Astrocyte (in vitro differentiated cells and primary cell): ENCODE measurements around the gene TULP4. TPM values are rescaled to one million over a fixed set of nuclear protein-coding genes. Genes with fewer than 3 reads are reported as not detected.

Source experiments
- DNase-seq: peaks from one replicate; pipeline ENCODE4 v3.0.0-alpha.2; 2010; ENCODE audit warnings: low read depth
- FAIRE-seq: peaks from 2 replicates; lab custom pipeline; 2011; peaks lifted over from hg19 to GRCh38; lab: Jason Lieb, UNC
- H2AFZ ChIP-seq: 2 replicates; pipeline ENCODE4 v1.6.0; 2012; ENCODE audit warnings: low read depth, low read length, inconsistent platforms
- H3K27ac ChIP-seq: 2 replicates; pipeline ENCODE4 v1.5.1; 2011; ENCODE audit warnings: low read depth, low read length, inconsistent platforms
- H3K27me3 ChIP-seq: 2 replicates; pipeline ENCODE4 v1.6.0; 2011; ENCODE audit warnings: low read length, inconsistent platforms; ENCODE audit not compliant: insufficient read depth
- H3K36me3 ChIP-seq: 2 replicates; pipeline ENCODE4 v1.5.1; 2011; ENCODE audit warnings: low read length, inconsistent platforms; ENCODE audit not compliant: insufficient read depth
- H3K4me1 ChIP-seq: 2 replicates; pipeline ENCODE4 v1.5.1; 2011; ENCODE audit warnings: low read length, inconsistent platforms; ENCODE audit not compliant: insufficient read depth
- H3K4me2 ChIP-seq: 2 replicates; pipeline ENCODE4 v1.6.0; 2012; ENCODE audit warnings: low read length, inconsistent platforms
- H3K4me3 ChIP-seq: 2 replicates; pipeline ENCODE4 v1.5.1; 2011; ENCODE audit warnings: low read depth, mild to moderate bottlenecking, low read length, inconsistent platforms; ENCODE audit not compliant: insufficient read depth
- H3K79me2 ChIP-seq: 2 replicates; pipeline ENCODE4 v1.6.0; 2012; ENCODE audit warnings: mild to moderate bottlenecking, low read length, inconsistent platforms; ENCODE audit not compliant: insufficient read depth
- H3K9ac ChIP-seq: 2 replicates; pipeline ENCODE4 v1.6.0; 2012; ENCODE audit warnings: mild to moderate bottlenecking, low read length, inconsistent platforms
- H3K9me3 ChIP-seq: 2 replicates; pipeline ENCODE4 v1.5.1; 2012; ENCODE audit warnings: low read depth, mild to moderate bottlenecking, low read length, inconsistent platforms; ENCODE audit not compliant: insufficient read depth
- H4K20me1 ChIP-seq: 2 replicates; pipeline ENCODE4 v1.6.0; 2012; ENCODE audit warnings: low read length, inconsistent platforms; ENCODE audit not compliant: insufficient read depth
- H3K27ac Mint-ChIP-seq: one replicate; pipeline ENCODE4 v1.8.0; 2021; ENCODE audit warnings: mild to moderate bottlenecking, mixed read lengths; ENCODE audit not compliant: unreplicated experiment
- H3K27me3 Mint-ChIP-seq: one replicate; pipeline ENCODE4 v1.8.0; 2021; ENCODE audit warnings: low read depth, mixed read lengths; ENCODE audit not compliant: unreplicated experiment
- H3K36me3 Mint-ChIP-seq: one replicate; pipeline ENCODE4 v1.8.0; 2021; ENCODE audit warnings: low read depth, mixed read lengths; ENCODE audit not compliant: unreplicated experiment
- H3K4me1 Mint-ChIP-seq: one replicate; pipeline ENCODE4 v1.8.0; 2021; ENCODE audit warnings: low read depth, mixed read lengths; ENCODE audit not compliant: unreplicated experiment
- H3K4me3 Mint-ChIP-seq: one replicate; pipeline ENCODE4 v1.8.0; 2021; ENCODE audit warnings: mild to moderate bottlenecking, moderate library complexity, mixed read lengths; ENCODE audit not compliant: unreplicated experiment
- H3K9me3 Mint-ChIP-seq: one replicate; pipeline ENCODE4 v1.8.0; 2021; ENCODE audit warnings: mild to moderate bottlenecking, mixed read lengths; ENCODE audit not compliant: unreplicated experiment
- EZH2 ChIP-seq: IDR thresholded peaks from 2 replicates; pipeline ENCODE4 v1.6.1; 2012; ENCODE audit warnings: mild to moderate bottlenecking, low read length, inconsistent platforms; ENCODE audit not compliant: insufficient read depth
- total RNA-seq: library from RNA; stranded (reverse); gene quantifications from 2 replicates; pipeline ENCODE4 v1.2.1, GENCODE V29; 2021
- TF ChIP-seq, protein P1 (sequence below): IDR thresholded peaks from 2 replicates; pipeline ENCODE4 v1.5.1; 2011; ENCODE audit warnings: low read depth, mild to moderate bottlenecking, inconsistent platforms, low read length, moderate library complexity; ENCODE audit not compliant: insufficient read depth

Gene TULP4
- total RNA-seq, 1 donor from 2014 or later: 91.2 TPM

DNA sequence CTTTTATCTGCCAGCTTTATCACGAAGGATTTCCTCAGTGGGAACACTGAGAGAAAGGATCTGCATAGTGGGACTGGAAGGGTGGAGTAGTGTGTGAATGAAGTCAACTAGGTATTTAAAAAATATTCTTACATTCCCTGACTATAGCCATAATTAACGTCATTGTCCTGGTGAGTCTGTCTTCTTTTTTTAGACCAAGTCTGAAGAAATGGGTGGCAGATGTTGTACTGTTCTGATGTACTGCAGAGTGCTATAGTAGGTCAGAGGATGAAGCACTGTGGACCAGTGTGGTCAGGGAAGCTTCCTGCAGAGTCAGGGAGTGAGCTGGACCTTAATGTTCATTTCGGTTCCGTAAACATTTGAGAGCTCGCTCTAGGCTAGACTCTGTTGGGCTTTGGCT lies 11.9 kb downstream of the TULP4 start:
- Histone ChIP-seq H3K4me3 (no peak overlapping the region), H3K9me3 (no peaks in the 10 kb centered on the region), H3K79me2 (peaks cover 76% of the 10 kb centered on the region), H4K20me1 (peaks cover 69% of the 10 kb centered on the region), H3K4me1 (peaks cover 15% of the 10 kb centered on the region), H3K4me2 (no peak overlapping the region), H3K27me3 (no peaks in the 10 kb centered on the region), H3K36me3 (no peaks in the 10 kb centered on the region), H2AFZ (no peak overlapping the region), H3K27ac (no peak overlapping the region), H3K9ac (no peak overlapping the region)
- FAIRE-seq (no peak), DNase-seq (no peak)
- H3K9me3 Mint-ChIP-seq: no peaks in the 10 kb centered on the region
- H3K36me3 Mint-ChIP-seq: peaks cover 10% of the 10 kb centered on the region
- no peak overlapping the region for H3K4me3 Mint-ChIP-seq
- H3K27me3 Mint-ChIP-seq: no peaks in the 10 kb centered on the region
- no peak overlapping the region for H3K27ac Mint-ChIP-seq
- H3K4me1 Mint-ChIP-seq: peaks cover 19% of the 10 kb centered on the region
- no peak for TF ChIP-seq EZH2
- TF ChIP-seq, protein P1, sequence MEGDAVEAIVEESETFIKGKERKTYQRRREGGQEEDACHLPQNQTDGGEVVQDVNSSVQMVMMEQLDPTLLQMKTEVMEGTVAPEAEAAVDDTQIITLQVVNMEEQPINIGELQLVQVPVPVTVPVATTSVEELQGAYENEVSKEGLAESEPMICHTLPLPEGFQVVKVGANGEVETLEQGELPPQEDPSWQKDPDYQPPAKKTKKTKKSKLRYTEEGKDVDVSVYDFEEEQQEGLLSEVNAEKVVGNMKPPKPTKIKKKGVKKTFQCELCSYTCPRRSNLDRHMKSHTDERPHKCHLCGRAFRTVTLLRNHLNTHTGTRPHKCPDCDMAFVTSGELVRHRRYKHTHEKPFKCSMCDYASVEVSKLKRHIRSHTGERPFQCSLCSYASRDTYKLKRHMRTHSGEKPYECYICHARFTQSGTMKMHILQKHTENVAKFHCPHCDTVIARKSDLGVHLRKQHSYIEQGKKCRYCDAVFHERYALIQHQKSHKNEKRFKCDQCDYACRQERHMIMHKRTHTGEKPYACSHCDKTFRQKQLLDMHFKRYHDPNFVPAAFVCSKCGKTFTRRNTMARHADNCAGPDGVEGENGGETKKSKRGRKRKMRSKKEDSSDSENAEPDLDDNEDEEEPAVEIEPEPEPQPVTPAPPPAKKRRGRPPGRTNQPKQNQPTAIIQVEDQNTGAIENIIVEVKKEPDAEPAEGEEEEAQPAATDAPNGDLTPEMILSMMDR: no peak

DNA sequence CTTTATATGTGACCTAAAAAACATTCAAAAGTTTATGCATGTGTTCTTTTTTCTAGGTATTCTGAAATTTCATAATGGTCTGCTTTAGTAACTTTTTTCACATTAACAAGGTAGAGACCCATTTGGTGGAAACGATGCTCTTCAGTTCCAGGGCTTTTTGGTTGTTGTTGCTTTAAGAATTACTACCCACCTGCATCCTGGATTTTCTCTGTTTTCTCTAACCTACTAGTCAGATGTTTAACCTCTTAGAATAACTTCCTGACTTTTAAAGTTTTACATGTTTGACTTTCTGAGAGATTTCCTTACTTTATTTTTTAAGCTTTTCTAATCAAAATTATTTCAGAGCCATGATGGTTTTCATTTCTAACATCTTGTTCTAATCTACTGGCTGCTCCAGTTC lies 14.9 kb downstream of the TULP4 start:
- no peak overlapping the region for H3K27ac ChIP-seq
- no peak overlapping the region for H2AFZ ChIP-seq
- H3K4me1 Mint-ChIP-seq: peaks cover 17% of the 10 kb centered on the region
- no peaks in the 10 kb centered on the region for H3K9me3 ChIP-seq
- TF ChIP-seq, protein P1: no peak
- TF ChIP-seq EZH2: no peak
- H3K4me1 ChIP-seq: peaks cover 10% of the 10 kb centered on the region
- H3K4me3 ChIP-seq: no peak overlapping the region
- no peak overlapping the region for H3K27ac Mint-ChIP-seq
- H3K36me3 ChIP-seq: no peaks in the 10 kb centered on the region
- FAIRE-seq (no peak), DNase-seq (no peak)
- no peak overlapping the region for H3K4me3 Mint-ChIP-seq
- no peak overlapping the region for H3K9ac ChIP-seq
- no peaks in the 10 kb centered on the region for H3K27me3 ChIP-seq
- H3K4me2 ChIP-seq: no peak overlapping the region
- no peaks in the 10 kb centered on the region for H3K9me3 Mint-ChIP-seq
- H3K79me2 ChIP-seq: peaks cover 67% of the 10 kb centered on the region
- H3K27me3 Mint-ChIP-seq: no peaks in the 10 kb centered on the region
- H4K20me1 ChIP-seq: peaks cover 70% of the 10 kb centered on the region
- peaks cover 3% of the 10 kb centered on the region for H3K36me3 Mint-ChIP-seq

DNA sequence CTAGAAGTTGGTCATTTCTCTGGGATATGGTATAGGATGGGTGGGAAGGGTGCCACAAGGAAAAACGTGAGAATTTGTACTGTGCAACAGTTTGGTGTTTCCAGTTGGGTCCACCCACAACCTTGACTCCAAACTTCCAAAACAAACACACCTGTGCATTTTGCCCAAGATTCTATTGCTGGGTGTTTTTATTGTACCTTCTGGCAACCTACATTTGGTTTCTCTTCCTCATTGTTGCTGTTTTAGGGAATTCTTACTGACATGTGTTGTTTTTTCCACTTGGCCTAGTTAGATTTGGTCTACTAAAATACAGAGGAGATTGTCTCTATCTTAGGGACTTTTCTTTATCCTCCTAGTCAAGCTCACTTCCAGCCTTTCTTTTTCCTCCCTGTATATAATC lies 16.7 kb downstream of the TULP4 start:
- Mint-ChIP-seq H3K36me3 (peaks cover 9% of the 10 kb centered on the region), H3K4me1 (peaks cover 3% of the 10 kb centered on the region), H3K27me3 (no peaks in the 10 kb centered on the region), H3K4me3 (no peak overlapping the region), H3K9me3 (peaks cover 2% of the 10 kb centered on the region), H3K27ac (no peak overlapping the region)
- no peaks in the 10 kb centered on the region for H3K4me1 ChIP-seq
- H3K79me2 ChIP-seq: peaks cover 62% of the 10 kb centered on the region
- DNase-seq (no peak), FAIRE-seq (no peak)
- H3K27me3 ChIP-seq: no peaks in the 10 kb centered on the region
- no peaks in the 10 kb centered on the region for H3K36me3 ChIP-seq
- H3K9ac ChIP-seq: no peak overlapping the region
- H2AFZ ChIP-seq: no peak overlapping the region
- no peak overlapping the region for H3K27ac ChIP-seq
- no peak overlapping the region for H3K4me2 ChIP-seq
- H4K20me1 ChIP-seq: peaks cover 59% of the 10 kb centered on the region
- H3K9me3 ChIP-seq: peaks cover 3% of the 10 kb centered on the region
- no peak overlapping the region for H3K4me3 ChIP-seq
- TF ChIP-seq EZH2: no peak
